Stimulated activated CD8-positive, alpha-beta memory T cell treated with anti-CD3 and anti-CD28 coated beads, Interleukin-12 subunit alpha, Interleukin-12 subunit beta, amount 100 ng/mL, for 4 hours (primary cell): ENCODE results near the gene HP.
"Not testable (repeated sequence)": the region's sequence is repeated elsewhere in the genome, so short reads cannot be mapped to it uniquely, and the experiment has no call there.

Experiments used
- DNase-seq: peaks from one replicate; pipeline ENCODE4 v3.0.0-alpha.2; 2020; ENCODE audit warnings: low read depth

Gene HP

DNA sequence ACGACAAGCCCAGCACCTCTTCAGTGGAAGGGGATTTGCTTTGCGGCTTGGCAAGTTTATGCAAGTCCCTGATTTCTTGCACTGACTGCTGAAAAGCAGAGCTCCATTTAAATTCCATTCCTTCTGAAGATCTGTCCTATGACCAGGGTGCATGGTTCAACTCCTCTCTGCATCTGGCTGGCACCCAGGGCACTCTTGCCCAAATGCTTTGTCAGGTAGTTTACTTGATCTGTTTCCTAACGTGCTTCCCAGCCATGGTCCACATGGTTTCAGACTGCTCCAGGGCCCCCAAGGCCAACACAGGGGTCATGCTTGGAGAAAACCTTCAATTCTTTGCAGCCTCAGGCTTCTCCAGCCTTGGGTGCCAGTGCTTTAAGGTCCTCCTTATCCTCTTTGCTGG lies 11.2 kb upstream of the HP start:
- DNase-seq, result no peak

DNA sequence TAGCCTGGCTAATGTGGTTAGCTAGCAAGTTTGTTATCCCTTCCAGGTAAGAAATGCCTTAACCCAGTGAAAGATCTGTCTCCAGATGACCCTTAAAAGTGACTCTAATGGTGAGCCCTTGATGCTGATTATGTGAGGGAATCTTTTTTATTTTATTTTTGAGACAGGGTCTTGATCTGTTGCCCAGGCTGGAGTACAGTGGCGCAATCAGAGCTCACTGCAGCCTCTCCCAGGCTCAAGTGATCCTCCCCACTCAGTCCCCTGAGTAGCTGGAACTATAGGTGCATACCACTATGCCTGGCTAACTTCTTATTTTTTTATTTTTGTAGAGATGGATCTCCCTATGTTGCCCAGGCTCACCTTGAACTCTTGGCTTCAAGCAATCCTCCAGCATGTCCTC lies 10.8 kb upstream of the HP start:
- no peak for DNase-seq

DNA sequence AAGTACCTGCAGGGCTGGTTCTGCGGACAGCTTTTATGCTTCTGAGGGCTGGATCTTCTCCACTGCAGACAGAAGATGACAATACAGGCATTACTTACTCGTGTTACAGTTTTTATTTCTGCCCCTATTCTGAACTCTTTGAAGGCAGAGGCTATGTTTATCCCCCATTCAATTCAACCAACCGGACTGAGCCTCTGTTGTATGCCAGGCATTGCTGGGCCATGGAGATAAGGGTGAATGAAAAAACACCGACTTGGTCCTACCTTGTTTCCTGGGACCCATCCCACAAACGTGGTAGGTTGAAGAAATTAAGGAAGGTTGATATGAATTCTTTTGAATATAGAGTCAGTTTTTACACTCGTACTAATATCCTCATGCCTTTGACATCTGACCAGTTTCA lies 10.0 kb upstream of the HP start:
- DNase-seq, result no peak

DNA sequence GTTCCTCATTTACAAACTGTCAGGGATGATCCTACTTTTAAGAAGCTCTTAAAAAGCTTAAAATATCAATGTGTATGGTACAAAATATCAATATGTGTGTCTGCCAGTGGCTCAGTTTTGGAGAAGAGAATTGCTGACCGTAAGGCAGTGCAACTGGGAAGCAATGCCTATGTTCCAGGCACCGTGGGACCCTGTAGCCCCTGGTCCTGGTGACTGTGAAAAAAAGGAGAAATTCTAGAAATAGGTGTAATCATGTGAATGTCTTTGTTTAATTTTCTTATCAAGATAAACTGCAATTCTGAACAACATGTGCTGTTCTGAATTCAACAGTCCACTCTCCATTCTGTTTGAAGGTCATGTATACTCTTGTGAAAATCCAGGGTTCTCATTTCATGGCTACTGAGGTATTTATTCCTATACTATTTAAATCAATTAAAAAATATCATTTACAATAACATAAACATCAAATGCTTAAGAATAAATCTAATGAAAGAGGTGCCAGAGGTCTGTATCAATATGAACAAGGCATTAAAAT lies 9.4 kb upstream of the HP start:
- no peak for DNase-seq

DNA sequence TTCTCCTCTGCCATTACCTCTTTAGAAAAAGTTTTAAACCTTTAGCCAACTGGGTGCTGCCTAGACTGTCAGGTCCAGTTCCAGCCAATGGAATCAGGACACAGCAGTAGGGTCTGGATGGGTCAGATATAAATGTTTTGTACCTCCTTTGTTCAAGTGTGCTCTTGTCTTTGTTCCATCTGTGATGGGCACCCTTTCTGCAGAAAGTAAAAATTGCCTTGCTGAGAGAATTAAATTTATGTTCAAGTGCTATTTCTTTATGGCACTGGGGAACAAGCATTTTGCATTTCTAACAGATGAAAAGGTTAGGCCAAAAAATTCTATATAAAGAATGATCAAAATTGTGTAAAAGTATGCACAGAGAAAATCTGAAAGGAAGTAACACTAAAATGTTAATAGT lies 5.2 kb upstream of the HP start:
- DNase-seq, result no peak

DNA sequence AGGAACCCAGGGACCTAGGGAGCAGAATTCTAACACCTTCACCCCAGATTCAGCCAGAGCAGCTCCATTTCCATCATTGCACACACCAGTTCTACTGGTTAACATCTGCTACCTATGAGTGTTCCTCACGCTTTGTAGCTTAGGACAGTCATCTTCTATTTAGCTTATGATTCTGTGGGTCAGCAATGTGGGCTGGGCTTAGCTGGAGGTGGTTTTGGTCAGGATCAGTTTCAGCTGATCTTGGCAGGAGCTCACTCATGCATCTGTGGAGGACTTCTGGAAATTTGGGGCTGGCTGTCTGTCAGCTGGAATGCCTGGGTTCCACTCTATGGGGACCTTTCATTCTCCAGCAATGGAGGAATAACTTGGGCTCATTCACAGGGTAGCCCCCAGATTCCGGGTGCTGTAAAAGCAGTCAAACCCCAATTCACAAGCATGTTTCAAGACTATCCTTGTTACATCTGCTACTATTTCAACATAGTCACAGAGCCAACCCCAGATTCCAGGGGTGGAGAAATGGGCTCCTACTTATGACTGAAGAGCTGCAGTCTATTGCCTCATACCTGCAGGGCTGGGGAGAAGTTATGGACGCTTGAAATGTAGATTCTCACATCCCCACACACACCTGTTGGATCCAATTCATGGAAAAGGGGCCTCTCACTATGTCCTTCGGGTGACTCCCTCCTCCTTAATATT lies 3.4 kb upstream of the HP start:
- no peak for DNase-seq

DNA sequence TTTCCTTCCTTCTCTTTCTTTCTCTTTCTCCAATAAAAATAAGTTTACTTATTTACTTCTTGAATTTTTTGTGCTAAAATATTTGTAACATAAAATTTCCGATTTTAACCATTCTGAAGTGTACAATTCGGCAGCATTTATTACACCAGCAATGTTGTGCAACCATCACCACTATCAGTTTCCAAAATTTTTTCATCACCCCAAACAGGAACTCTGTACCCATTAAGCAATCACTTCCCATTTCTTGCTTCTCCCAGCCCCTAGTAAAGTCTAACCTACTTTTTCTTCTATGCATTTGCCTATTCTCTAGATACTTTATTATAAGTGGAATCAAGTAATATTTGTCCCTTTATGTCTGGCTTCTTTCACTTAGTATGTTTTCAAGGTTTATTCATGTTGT lies 2.5 kb upstream of the HP start:
- no peak for DNase-seq

DNA sequence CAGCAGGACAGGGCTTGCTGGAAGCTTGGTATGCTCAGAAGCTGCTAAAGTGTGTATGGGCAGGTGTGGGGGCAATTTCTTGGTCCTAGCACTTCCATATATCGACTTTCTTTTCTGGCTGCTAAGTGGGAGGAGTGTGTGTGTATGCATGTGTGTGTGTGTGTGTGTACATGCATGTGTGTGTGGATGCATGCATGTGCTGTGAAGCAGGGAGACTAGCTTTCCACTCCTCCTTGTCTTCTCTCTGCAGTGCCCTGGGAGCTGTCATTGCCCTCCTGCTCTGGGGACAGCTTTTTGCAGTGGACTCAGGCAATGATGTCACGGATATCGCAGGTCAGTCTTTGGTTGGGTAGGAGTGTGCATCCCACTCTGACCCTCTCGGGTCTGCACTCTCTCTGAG lies 1.6 kb downstream of the HP start:
- no peak for DNase-seq

DNA sequence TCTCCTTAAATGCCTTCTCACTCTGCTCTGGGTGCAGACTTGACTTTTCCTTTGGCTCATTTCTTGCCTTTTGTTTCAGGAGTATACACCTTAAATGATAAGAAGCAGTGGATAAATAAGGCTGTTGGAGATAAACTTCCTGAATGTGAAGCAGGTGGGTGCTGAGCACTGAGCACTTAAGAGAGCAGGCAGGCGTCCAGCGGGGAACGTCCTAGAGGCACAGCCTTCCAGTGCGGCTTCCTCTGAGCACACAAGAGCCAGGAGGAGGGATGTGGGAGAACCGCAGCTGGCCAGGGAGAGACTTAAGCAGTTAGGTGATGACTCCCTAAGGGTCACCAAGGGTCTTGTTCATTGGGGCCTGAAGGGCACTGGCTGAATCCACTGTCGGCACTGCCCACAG lies 3.0 kb downstream of the HP start:
- DNase-seq, result not testable (repeated sequence)

DNA sequence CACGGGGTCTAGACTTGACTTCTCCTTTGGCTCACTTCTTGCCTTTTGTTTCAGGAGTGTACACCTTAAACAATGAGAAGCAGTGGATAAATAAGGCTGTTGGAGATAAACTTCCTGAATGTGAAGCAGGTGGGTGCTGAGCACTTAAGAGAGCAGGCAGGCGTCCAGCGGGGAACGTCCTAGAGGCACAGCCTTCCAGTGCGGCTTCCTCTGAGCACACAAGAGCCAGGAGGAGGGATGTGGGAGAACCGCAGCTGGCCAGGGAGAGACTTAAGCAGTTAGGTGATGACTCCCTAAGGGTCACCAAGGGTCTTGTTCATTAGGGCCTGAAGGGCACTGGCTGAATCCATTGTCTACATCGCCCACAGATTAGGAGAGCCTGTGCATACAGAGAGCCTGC lies 4.8 kb downstream of the HP start:
- not testable (repeated sequence) for DNase-seq

DNA sequence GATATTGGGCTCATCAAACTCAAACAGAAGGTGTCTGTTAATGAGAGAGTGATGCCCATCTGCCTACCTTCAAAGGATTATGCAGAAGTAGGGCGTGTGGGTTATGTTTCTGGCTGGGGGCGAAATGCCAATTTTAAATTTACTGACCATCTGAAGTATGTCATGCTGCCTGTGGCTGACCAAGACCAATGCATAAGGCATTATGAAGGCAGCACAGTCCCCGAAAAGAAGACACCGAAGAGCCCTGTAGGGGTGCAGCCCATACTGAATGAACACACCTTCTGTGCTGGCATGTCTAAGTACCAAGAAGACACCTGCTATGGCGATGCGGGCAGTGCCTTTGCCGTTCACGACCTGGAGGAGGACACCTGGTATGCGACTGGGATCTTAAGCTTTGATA lies 6.1 kb downstream of the HP start:
- no peak for DNase-seq

DNA sequence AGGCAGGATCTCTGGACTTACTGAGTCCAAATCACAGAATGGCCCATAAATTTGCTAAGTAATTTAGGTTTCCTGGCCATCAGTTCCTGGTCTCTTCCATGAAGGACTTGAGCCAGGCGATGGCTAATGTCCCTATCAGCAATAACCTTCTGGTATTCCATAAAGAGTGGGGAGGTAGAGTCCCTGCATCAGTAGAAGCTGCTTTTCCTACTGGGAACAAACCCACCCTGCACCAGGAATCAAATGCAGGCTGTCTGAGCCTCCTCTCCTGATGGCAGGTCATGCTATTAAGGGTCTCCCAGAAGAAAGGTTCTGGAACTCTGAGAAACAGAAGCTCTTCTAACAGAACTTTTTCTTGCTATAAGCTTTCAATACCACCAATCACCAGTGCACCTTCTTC lies 7.3 kb downstream of the HP start:
- DNase-seq, result no peak

DNA sequence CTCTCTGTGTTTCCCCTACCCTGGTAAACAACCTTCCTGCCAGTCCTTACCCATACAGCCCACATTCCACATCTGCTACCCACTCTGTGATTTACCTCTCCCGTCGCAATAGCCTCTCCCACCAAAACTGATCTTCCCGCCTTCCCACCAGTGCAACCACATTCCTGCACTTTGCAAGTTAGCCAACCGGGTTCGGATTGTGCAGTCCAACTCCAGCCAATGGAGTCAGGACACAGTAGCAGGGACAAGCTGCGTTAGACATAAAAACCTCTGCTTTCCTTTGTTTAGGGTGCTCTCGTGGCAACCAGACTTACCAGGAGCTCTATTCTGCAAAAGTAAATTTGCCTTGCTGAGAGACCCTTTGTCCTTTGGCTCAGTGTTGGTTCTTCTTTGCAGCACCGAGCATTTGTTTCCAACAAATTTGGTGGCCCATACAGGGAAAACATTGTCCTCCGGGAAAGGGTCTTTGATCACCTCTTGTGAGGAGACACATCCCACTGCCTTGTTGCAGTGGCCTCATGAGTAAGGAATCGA lies 10.1 kb downstream of the HP start:
- no peak for DNase-seq

DNA sequence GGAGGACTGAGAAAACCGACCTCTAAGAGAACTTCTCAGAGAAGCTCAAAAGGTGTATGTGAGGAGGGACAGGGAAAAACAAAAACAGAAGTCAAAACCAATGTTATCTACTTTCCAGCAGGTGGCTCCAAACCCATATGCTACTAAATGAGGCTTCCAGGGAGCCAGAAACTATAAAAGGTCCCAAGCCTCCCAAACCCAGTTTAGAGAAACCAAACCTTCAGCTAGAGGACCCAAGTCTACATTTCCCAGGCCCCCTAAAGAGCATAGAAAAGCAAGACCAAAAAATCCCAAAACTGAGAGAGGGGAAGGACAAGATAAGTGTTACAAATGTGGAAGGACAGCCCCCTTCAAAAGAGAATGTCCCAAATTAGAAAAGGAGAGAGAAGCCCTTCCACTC lies 12.4 kb downstream of the HP start:
- DNase-seq, result no peak

DNA sequence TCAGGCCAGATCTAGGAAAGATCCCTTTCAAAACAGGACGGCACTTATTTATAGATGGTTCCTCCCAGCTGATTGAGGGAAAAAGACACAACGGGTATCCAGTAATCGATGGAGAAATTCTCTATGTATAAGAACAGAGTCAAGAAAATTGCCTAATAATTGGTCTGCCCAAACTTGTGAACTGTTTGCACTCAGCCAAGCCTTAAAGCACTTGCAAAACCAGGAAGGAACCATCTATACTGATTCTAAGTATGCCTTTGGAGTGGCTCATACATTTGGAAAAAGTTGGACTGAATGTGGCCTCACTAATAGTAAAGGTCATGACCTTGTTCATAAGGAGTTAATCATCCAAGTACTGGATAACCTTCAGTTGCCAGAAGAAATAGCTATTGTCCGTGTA lies 14.6 kb downstream of the HP start:
- no peak for DNase-seq

DNA sequence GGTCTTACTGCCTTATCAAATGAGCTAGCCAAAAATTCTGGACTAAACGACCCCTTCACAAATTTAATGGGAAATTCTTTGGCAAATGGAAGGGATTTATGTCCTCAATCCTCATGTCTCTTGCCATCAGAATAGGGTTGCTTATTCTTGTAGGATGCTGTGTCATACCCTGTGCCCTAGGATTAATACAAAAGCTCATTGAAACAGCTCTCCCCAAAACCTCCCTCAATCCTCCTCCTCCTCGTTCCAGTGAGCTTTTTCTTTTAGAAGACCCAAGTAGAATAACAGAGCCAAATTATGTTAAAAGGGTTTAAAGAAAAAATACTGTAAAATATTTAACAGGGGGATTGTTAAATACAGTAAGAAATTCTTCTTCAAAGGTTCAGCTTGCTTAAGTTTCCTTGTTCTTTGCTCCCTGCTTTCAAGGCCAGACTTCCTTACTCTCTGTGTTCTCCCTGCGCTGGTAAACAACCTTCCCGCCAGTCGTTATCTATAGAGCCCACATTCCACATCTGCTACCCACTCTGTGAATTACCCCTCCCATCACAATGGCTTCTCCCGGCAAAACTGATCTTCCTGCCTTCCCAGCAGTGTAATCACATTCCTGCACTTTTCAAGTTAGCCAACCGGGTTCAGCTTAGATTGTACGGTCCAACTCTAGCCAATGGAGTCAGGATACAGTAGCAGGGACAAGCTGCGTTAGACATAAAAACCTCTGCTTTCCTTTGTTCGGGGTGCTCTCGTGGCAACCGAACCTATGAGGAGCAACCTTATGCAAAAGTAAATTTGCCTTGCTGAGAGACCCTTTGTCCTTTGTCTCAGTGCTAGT lies 18.4 kb downstream of the HP start:
- no peak for DNase-seq

DNA sequence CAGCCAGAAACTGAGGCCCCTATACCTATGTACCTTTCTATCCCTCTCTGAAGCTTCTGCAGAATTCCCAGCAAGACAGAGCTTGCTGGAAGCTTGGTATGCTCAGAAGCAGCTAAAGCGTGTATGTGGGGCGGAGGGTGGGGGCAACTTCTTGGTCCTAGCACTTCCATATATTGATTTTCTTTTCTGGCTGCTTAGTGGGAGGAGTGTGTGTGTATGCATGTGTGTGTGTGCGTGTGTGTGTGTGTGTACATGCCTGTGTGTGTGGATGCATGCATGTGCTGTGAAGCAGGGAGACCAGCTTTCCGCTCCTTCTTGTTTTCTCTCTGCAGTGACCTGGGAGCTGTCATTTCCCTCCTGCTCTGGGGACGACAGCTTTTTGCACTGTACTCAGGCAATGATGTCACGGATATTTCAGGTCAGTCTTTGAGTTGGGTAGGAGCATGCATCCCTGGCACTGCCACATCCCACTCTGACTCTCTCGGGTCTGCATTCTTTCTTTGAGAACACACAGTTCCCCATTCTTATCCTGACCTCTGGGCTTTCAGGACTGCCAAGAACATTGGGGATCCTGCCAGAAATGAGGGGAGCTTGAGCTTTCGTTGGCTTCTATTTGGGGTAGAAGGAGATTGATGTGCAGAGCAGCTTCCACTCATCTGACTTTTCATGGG lies 19.4 kb downstream of the HP start:
- DNase-seq, result no peak

DNA sequence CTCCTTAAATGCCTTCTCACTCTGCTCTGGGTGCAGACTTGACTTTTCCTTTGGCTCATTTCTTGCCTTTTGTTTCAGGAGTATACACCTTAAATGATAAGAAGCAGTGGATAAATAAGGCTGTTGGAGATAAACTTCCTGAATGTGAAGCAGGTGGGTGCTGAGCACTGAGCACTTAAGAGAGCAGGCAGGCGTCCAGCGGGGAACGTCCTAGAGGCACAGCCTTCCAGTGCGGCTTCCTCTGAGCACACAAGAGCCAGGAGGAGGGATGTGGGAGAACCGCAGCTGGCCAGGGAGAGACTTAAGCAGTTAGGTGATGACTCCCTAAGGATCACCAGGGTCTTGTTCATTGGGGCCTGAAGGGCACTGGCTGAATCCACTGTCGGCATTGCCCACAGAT lies 20.8 kb downstream of the HP start:
- not testable (repeated sequence) for DNase-seq

DNA sequence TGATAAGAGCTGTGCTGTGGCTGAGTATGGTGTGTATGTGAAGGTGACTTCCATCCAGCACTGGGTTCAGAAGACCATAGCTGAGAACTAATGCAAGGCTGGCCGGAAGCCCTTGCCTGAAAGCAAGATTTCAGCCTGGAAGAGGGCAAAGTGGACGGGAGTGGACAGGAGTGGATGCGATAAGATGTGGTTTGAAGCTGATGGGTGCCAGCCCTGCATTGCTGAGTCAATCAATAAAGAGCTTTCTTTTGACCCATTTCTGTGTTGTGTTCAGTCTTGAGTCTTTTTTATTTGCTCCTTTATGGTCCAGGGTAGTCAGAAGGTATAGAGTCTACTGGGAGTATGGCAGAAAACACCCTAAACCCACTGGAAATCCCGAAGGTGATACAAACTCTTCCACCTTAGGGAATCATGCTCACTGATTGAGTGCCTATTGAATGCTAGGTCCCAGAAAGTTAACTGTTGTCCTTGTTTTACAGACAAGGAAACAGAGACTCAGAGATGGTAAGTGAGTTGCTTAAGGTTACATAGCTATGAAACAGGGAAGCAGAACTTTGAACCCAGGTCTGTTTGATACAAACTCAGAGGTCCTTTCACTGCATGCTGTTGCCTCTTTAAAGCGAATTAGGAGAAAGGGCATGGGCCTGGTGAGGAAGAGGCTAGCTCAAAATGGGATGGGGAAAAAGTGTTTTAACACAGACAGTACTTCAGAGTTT lies 22.8 kb downstream of the HP start:
- DNase-seq, result not testable (repeated sequence)

DNA sequence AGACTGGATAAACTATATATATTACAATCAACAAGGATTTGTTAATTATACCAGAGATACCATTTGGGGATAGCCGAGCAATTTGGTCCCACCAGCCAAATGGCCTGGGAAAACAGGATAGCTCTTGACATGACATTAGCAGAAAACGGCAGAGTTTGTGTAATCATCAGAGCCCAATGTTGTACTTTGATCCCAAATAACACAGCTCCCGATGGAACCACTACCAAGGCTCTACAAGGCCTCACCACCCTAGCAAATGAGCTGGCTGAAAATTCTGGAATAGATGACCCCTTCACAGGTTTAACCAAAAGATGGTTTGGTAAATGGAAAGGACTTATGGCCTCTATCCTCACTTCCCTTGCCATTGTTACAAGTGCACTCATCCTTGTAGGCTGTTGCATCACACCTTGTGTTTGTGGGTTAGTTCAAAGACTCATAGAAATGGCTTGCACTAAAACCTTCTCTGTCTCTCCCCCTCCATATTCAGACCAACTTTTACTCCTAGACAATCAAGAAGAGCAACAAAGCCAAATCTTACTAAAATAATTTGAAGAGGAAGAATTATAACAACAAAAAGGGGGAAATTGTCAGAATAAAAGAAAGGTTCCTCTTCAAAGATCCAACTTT lies 29.6 kb downstream of the HP start:
- DNase-seq, result no peak

DNA sequence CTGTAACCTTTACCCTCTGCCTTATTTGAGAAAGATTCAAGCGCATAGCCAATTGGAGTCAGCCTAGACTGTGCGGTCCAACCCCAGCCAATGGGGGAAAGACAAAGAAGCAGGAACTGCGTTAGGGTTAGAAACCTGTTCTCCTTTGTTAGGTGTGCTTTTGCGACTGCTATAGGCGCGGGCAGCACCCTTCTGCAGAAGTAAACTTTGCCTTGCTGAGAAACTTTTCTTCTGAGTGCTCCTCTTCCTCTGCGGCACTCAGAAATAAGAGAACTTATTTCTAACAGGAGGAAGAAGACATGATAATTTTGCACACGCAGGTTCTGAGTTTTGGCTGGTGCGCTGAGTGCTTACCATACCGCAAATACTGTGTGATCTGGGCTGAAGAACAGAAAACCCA lies 30.1 kb downstream of the HP start:
- DNase-seq, result no peak

DNA sequence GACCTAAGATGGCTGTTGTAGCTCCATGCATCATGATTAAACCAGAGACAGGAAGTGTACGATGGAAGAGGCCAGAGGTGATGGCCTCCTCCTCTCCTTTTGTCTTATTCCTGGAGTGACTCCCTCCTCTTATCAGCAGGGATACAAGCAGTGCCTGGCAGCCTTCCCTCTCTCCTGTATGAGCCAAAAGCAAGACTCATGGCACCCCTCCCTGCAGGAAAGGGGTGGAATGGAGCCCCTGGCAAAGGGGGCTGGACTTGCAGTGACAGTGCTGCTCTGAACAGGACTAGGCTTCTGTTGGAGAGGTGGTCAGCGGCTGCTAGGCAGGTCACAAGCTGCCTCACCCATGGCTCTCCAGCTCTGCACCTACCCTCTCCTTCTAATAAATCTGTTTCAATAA lies 30.7 kb downstream of the HP start:
- DNase-seq, result no peak
